ENCODE data around the gene PANX2. TPM values are rescaled to one million over a fixed set of nuclear protein-coding genes. Genes with fewer than 3 reads are reported as not detected.

Gene PANX2
- total and polyA plus RNA-seq, 2 of the 4 experiments (the other 2 are of a cell fraction) = 0.18 to 1.7 TPM

DNA sequence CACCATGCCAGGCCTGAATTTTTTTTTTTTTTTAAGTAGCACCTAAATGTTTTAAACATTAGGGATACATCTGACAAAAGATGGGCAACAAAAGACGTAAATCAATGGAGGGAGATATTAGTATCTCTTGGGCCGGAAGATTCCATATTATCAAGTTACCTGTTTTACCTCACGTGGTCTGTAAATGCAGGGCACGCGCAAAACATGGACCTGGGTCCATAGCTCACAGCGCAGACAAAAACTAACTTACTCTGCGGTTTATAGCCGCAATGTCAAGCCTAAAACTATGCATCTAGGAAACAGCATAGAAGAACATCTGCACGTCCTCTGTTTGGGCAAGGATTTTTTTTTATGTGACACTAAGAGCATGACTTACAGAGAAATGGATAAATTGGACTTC lies 31.5 kb upstream of the PANX2 start:
- H3K4me1 ChIP-seq (ENCODE audit: control insufficient read depth, insufficient read depth, low read length) = peaks cover 18% of the 10 kb centered on the region
- ATAC-seq (ENCODE audit: low read depth) (no peak), DNase-seq (no peak)
- POLR2A ChIA-PET (ENCODE audit: unreplicated experiment) = no interaction called here
- H3K9me1 ChIP-seq (ENCODE audit: insufficient read depth, low read length) = peaks cover 2% of the 10 kb centered on the region; the same call in 1 of the 2 replicates
- H3K79me1 ChIP-seq (ENCODE audit: low read depth in 1 of 2, low read length in 2 of 2) = no peaks in the 10 kb centered on the region
- no peak overlapping the region for H3K4me2 ChIP-seq (ENCODE audit: low read depth, low read length)
- in situ Hi-C loops (cut with MboI; ENCODE audit: low sequenced_read_pairs) = no loop called here
- H2AK9ac ChIP-seq (replicated peaks; ENCODE audit: low read depth, low read length, poor library complexity) = no peak overlapping the region
- H3K18ac ChIP-seq (ENCODE audit: low read depth, low read length) = no peak overlapping the region
- BruUV-seq (replicated peaks) = no TSS peak
- H2BK120ac ChIP-seq (ENCODE audit: low read depth, low read length) = no peak overlapping the region
- no peak overlapping the region for H3K14ac ChIP-seq (replicated peaks; ENCODE audit: low read depth, low read length)
- TF ChIP-seq RFX5 (IDR thresholded peaks at IDR 0.05; ENCODE audit: low read depth, low read length) (no peak), CEBPB (IDR thresholded peaks at IDR 0.05; ENCODE audit: low read depth, low read length) (no peak), FOS (IDR thresholded peaks at IDR 0.05; ENCODE audit: low read depth, low read length) (no peak), NFE2L2 (IDR thresholded peaks at IDR 0.05; ENCODE audit: low read depth, low read length) (no peak), BHLHE40 (IDR thresholded peaks at IDR 0.05; ENCODE audit: low read depth, low read length) (no peak), MAFK (IDR thresholded peaks at IDR 0.05; ENCODE audit: low read depth, low read length) (no peak), POLR2A (IDR thresholded peaks at IDR 0.05; ENCODE audit: low read depth, low read length) (no peak), RAD21 (IDR thresholded peaks at IDR 0.05; ENCODE audit: low read length) (no peak), CHD1 (IDR thresholded peaks at IDR 0.05; ENCODE audit: low read depth, low read length) (no peak), RCOR1 (IDR thresholded peaks at IDR 0.05; ENCODE audit: insufficient replicate concordance, low read length) (no peak), SMC3 (IDR thresholded peaks at IDR 0.05; ENCODE audit: low read depth, low read length) (no peak), ELK1 (IDR thresholded peaks at IDR 0.05; ENCODE audit: borderline replicate concordance, low read depth, low read length) (no peak), MXI1 (IDR thresholded peaks at IDR 0.05; ENCODE audit: borderline replicate concordance, low read depth, low read length) (no peak), MAZ (IDR thresholded peaks at IDR 0.05; ENCODE audit: borderline replicate concordance, low read depth, low read length) (no peak)
- TF ChIP-seq, protein P1, sequence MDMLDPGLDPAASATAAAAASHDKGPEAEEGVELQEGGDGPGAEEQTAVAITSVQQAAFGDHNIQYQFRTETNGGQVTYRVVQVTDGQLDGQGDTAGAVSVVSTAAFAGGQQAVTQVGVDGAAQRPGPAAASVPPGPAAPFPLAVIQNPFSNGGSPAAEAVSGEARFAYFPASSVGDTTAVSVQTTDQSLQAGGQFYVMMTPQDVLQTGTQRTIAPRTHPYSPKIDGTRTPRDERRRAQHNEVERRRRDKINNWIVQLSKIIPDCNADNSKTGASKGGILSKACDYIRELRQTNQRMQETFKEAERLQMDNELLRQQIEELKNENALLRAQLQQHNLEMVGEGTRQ (IDR thresholded peaks at IDR 0.05; ENCODE audit: low read depth, low read length) = no peak
- TF ChIP-seq, protein P2, sequence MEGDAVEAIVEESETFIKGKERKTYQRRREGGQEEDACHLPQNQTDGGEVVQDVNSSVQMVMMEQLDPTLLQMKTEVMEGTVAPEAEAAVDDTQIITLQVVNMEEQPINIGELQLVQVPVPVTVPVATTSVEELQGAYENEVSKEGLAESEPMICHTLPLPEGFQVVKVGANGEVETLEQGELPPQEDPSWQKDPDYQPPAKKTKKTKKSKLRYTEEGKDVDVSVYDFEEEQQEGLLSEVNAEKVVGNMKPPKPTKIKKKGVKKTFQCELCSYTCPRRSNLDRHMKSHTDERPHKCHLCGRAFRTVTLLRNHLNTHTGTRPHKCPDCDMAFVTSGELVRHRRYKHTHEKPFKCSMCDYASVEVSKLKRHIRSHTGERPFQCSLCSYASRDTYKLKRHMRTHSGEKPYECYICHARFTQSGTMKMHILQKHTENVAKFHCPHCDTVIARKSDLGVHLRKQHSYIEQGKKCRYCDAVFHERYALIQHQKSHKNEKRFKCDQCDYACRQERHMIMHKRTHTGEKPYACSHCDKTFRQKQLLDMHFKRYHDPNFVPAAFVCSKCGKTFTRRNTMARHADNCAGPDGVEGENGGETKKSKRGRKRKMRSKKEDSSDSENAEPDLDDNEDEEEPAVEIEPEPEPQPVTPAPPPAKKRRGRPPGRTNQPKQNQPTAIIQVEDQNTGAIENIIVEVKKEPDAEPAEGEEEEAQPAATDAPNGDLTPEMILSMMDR (conservative IDR thresholded peaks at IDR 0.05; ENCODE audit: low read depth, low read length) = no peak
- H3K9me3 ChIP-seq (ENCODE audit: control insufficient read depth, insufficient read depth, low read length) = no peaks in the 10 kb centered on the region
- peaks cover 4% of the 10 kb centered on the region for H3K27me3 ChIP-seq (ENCODE audit: control insufficient read depth, insufficient read depth, low read length)
- peaks cover 11% of the 10 kb centered on the region for H4K20me1 ChIP-seq (ENCODE audit: insufficient read depth, low read length)
- dilution Hi-C loops (cut with HindIII; ENCODE audit: low sequenced_read_pairs, unreplicated experiment) = no loop called here
- H3K9ac ChIP-seq (ENCODE audit: low read depth, low read length) = no peak overlapping the region
- peaks cover 15% of the 10 kb centered on the region; the same call in 1 of the 2 replicates for H3K36me3 ChIP-seq (ENCODE audit: control insufficient read depth, insufficient read depth, low read length)
- no peak overlapping the region for H3K23ac ChIP-seq (ENCODE audit: low read depth, low read length)
- 100% methylated on average over 4 of the region's 9 CpGs; no CpG with 5 or more reads in 1 of the 2 experiments for WGBS, 2 experiments (ENCODE audit: extremely low coverage in 2 of 2, insufficient read length in 1 of 2)
- no peak overlapping the region for H4K5ac ChIP-seq (ENCODE audit: low read depth, low read length)
- H3K27ac ChIP-seq (ENCODE audit: insufficient read depth, low read length) = no peak overlapping the region
- no peak overlapping the region for H2AFZ ChIP-seq (replicated peaks; ENCODE audit: low read length, poor library complexity)
- H3K4me3 ChIP-seq (ENCODE audit: insufficient read depth, low read depth, low read length) = no peak overlapping the region
- H2BK5ac ChIP-seq (ENCODE audit: low read depth, low read length, poor library complexity, severe bottlenecking) = no peak overlapping the region
- no peak overlapping the region for H2AK5ac ChIP-seq (ENCODE audit: low read depth, low read length)
- H3K56ac ChIP-seq (ENCODE audit: extremely low read depth, insufficient read depth, low read length) = no peak overlapping the region
- intact Hi-C loops (cut with micrococcal nuclease) = no loop called here
- no peak overlapping the region for H3K4ac ChIP-seq (ENCODE audit: low read depth, low read length)
- CTCF ChIA-PET = no interaction called here
- no peak overlapping the region for H2BK15ac ChIP-seq (ENCODE audit: low read depth, low read length)
- no peak overlapping the region for H2BK20ac ChIP-seq (ENCODE audit: low read depth, low read length)
- no peak overlapping the region for H4K91ac ChIP-seq (ENCODE audit: insufficient read depth, low read depth, low read length)
- no peak overlapping the region for H4K8ac ChIP-seq (ENCODE audit: low read depth in 2 of 2, low read length in 2 of 2)

Measured in IMR-90 (cell line).